Type B pancreatic cell (in vitro differentiated cells): ENCODE results near the gene ST6GALNAC1. TPM values are rescaled to one million over a fixed set of nuclear protein-coding genes. Genes with fewer than 3 reads are reported as not detected.

Experiments
- DNase-seq: peaks from one replicate; pipeline ENCODE4 v3.0.0; 2021; ENCODE audit warnings: mixed read lengths; ENCODE audit not compliant: unreplicated experiment; ENCODE audit errors: extremely low spot score
- H3K27ac Mint-ChIP-seq: 2 replicates; pipeline ENCODE4 v1.8.0; 2021; ENCODE audit warnings: mild to moderate bottlenecking, mixed read lengths
- H3K27me3 Mint-ChIP-seq: 2 replicates; pipeline ENCODE4 v1.8.0; 2021; ENCODE audit warnings: mixed read lengths
- H3K36me3 Mint-ChIP-seq: 2 replicates; pipeline ENCODE4 v1.8.0; 2021; ENCODE audit warnings: mixed read lengths
- H3K4me1 Mint-ChIP-seq: one replicate; pipeline ENCODE4 v1.8.0; 2021; ENCODE audit warnings: mixed read lengths; ENCODE audit not compliant: unreplicated experiment
- H3K4me3 Mint-ChIP-seq: 2 replicates; pipeline ENCODE4 v1.8.0; 2021; ENCODE audit warnings: mild to moderate bottlenecking, mixed read lengths
- H3K9me3 Mint-ChIP-seq: 2 replicates; pipeline ENCODE4 v1.8.0; 2021; ENCODE audit warnings: mixed read lengths
- total RNA-seq: library from RNA; stranded (reverse); gene quantifications from 2 replicates; pipeline ENCODE4 v1.2.1, GENCODE V29; 2021; ENCODE audit warnings: low replicate concordance
- TF ChIP-seq, protein P1 (sequence below): fragments of 200-600 bp; sonication (generic); conservative IDR thresholded peaks from 2 replicates; pipeline ENCODE4 v1.5.0; 2021; ENCODE audit warnings: antibody characterized with exemption, mild to moderate bottlenecking

ST6GALNAC1 gene
- total RNA-seq, 1 donor from 2014 or later = 10.3 TPM

DNA sequence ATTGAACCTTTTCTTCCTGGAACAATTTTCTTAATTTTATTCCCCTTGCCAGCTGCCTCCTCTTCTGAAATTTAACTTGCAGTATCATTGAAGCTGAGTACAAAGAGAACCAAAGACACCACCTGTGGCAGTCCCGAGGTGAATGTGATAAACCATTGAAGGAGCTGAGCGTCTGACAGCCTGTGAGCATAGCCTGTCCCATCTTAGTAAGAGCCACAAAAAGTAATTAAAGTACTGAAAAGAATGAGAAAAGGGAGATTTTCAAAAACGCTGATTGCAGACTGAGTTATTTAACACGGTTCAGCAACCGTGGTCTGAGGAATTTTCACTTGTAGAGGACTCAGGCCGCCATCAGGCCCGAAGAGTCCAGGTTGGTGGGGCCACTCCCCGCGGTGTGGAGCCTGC lies 27.2 kb upstream of the ST6GALNAC1 start:
- Mint-ChIP-seq H3K27me3 (no peaks in the 10 kb centered on the region), H3K4me1 (peaks cover 48% of the 10 kb centered on the region), H3K36me3 (no peaks in the 10 kb centered on the region), H3K9me3 (peaks cover 6% of the 10 kb centered on the region), H3K4me3 (peak overlapping the region; percentile 95), H3K27ac (peak overlapping the region; percentile 99)
- DNase-seq = no peak
- TF ChIP-seq, protein P1, sequence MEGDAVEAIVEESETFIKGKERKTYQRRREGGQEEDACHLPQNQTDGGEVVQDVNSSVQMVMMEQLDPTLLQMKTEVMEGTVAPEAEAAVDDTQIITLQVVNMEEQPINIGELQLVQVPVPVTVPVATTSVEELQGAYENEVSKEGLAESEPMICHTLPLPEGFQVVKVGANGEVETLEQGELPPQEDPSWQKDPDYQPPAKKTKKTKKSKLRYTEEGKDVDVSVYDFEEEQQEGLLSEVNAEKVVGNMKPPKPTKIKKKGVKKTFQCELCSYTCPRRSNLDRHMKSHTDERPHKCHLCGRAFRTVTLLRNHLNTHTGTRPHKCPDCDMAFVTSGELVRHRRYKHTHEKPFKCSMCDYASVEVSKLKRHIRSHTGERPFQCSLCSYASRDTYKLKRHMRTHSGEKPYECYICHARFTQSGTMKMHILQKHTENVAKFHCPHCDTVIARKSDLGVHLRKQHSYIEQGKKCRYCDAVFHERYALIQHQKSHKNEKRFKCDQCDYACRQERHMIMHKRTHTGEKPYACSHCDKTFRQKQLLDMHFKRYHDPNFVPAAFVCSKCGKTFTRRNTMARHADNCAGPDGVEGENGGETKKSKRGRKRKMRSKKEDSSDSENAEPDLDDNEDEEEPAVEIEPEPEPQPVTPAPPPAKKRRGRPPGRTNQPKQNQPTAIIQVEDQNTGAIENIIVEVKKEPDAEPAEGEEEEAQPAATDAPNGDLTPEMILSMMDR = no peak

DNA sequence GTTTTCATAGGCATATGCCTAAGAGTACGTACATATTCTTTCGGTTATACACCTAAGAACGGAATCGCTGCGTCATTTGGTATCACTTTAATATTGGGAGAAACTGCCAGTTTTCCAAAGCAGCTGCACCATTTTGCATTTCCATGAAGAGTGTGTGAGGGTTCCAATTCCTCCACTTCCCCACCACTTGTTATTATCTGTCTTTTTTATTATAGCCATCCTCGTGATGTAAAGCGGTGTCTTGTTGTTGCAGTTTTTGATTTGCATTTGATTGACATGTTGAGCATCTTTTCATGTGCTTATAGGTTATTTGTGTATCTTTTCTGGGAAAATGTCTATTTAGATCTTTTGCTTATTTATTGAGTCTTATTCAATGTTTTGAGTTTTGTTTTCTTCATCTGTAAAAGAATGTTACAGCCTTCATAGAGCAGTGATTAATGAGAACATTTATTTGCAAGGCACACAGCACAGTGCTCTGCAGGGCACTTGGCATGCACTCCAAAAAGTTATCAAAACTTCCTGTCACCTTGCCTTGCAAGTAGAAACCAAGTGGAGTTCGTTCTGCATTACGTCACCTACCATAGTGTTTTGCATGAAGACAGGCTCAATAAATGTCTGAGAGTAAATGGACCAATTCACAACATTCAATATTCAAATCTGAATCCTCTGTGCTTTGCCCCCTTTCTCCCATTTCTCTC lies 26.6 kb upstream of the ST6GALNAC1 start:
- Mint-ChIP-seq H3K4me1 (peaks cover 49% of the 10 kb centered on the region), H3K9me3 (peaks cover 6% of the 10 kb centered on the region), H3K27ac (peak overlapping the region; percentile 99), H3K36me3 (no peaks in the 10 kb centered on the region), H3K27me3 (no peaks in the 10 kb centered on the region), H3K4me3 (peak overlapping the region; percentile 95)
- TF ChIP-seq, protein P1 = no peak
- DNase-seq = no peak

DNA sequence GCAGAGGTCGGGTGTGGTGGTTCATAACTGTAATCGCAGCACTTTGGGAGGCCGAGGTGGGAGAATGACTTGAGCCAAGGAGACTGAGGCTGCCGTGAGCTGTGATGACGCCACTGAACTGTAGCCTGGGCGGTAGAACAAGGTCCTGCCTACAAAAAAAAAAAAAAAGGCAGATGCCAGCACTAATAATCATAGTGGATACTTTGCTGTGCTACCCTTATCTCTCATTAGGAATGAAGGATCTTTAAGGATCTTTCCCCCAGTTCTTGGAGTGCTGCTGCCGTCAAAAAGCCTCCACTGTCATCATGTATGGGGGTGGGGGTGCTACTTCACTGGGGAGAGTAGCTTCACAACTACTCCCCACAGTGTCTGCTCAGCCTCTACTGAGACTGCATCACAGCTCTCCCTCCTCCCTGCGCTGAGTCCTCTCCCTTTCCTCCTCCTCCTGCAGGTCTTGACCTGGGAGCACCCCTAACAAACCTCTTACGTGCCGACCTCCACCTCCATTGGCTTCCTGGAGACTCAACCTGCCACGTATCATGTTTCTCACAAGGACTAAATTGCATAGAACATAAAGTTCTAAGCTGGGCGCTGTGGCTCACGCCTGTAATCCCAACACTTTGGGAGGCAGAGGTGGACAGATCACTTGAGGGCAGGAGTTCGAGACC lies 24.4 kb upstream of the ST6GALNAC1 start:
- DNase-seq = no peak
- Mint-ChIP-seq H3K27ac (peak overlapping the region; percentile 34), H3K4me3 (no peak overlapping the region), H3K36me3 (no peaks in the 10 kb centered on the region), H3K27me3 (no peaks in the 10 kb centered on the region), H3K9me3 (peaks cover 6% of the 10 kb centered on the region), H3K4me1 (peaks cover 39% of the 10 kb centered on the region)
- TF ChIP-seq, protein P1 = no peak

DNA sequence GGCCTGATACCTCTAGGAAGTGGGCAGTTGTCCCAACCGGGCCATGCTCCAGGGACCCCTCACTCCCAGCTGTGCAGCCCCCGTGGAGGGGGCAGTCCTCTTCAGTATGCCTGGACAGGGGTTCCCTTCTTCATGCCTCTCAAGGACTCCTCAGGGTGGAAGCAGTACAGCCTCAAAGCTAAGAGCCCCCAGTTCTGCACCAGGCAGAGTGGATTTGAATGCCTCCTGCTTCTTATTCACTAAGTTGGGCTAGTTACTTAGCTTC lies 23.9 kb upstream of the ST6GALNAC1 start:
- Mint-ChIP-seq H3K36me3 (no peaks in the 10 kb centered on the region), H3K4me1 (peaks cover 35% of the 10 kb centered on the region), H3K9me3 (peaks cover 6% of the 10 kb centered on the region), H3K27me3 (no peaks in the 10 kb centered on the region), H3K27ac (peak overlapping the region; percentile 34), H3K4me3 (no peak overlapping the region)
- DNase-seq = no peak
- TF ChIP-seq, protein P1 = no peak

DNA sequence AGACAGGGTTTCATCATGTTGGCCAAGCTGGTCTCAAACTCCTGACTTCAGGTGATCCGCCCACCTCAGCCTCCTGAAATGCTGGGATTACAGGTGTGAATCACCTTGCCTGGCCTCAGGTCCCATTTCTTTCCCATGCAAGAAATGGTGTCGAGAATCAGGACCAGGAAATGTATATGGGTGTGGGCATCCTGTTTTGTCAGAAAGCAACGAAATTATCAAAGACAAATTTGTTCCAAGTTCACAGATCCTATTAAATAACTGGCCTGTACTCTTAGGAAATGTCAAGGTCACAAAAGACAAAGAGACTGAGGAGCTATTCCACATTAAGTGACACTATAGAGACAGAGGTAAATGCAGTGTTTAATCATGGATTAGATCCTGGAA lies 17.1 kb upstream of the ST6GALNAC1 start:
- Mint-ChIP-seq H3K27ac (peak overlapping the region; percentile 81), H3K4me3 (no peak overlapping the region), H3K36me3 (no peaks in the 10 kb centered on the region), H3K27me3 (no peaks in the 10 kb centered on the region), H3K9me3 (no peaks in the 10 kb centered on the region), H3K4me1 (peaks cover 31% of the 10 kb centered on the region)
- TF ChIP-seq, protein P1 = no peak
- no peak for DNase-seq
